HepG2 (cell line): ENCODE data around the gene SLC35F4.

Experiments used
- CHD4 ChIP-seq: fragments of 200-600 bp; sonication (generic); IDR thresholded peaks from 2 replicates; pipeline ENCODE4 v1.7.0; 2017; ENCODE audit warnings: mild to moderate bottlenecking, low read length, borderline replicate concordance
- RFX5 ChIP-seq: IDR thresholded peaks from 2 replicates; pipeline ENCODE4 v1.6.1; 2011; ENCODE audit warnings: low read depth, low read length, improper control_type of control experiment
- ZNF30 ChIP-seq: sonication (generic); formaldehyde crosslinking; IDR thresholded peaks from 2 replicates; pipeline ENCODE4 v1.5.0; 2020; ENCODE audit warnings: mild to moderate bottlenecking, missing genetic modification reagents

DNA sequence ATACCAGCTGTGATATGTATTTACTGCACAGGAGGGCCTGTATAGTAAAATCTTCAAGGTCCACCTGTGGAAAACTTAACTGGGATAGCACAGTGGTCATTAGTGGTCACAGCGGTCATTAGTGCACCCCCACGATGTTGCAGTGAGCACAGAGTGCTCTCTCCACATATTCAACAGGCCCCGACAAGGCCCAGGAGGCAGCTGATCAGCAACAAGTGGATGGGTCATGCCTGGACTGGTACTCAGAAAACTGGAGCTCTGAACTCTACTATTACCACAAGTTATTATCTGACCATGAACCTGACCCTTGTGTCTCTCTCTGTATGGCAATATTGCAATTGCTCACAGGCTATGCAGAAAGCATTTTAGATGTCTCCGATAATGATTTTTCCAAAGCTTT, 129.5 kb downstream of the SLC35F4 start:
- TF ChIP-seq ZNF30 (no peak), CHD4 (no peak), RFX5 (no peak)
